Measurements from ENCODE around the gene CD151.
A peak's percentile ranks its signal among the peaks of the same experiment; 100 is the strongest.

The CD151 gene

GRCh38 chr11:832529-833113, at the start of gene CD151:
CD151 (plus strand) TSS chr11:832952; CDS start chr11:836070, 3,118 bp downstream.
- DNase-seq (ENCODE audit: extremely low read depth, low read depth), result no peak
- no peak for TF ChIP-seq CTCF (IDR thresholded peaks at IDR 0.05; ENCODE audit: low read depth, low read length, missing control alignments)
- H3K4me3 ChIP-seq (replicated peaks; ENCODE audit: low read depth, low read length), result peak within 1 kb of the TSS; percentile 72

GRCh38 chr11:783581-784015, 49.2 kb upstream of the CD151 start:
- DNase-seq (ENCODE audit: extremely low read depth, low read depth), result peak; percentile 85
- H3K4me3 ChIP-seq (replicated peaks; ENCODE audit: low read depth, low read length), result no peak overlapping the region
- TF ChIP-seq CTCF (IDR thresholded peaks at IDR 0.05; ENCODE audit: low read depth, low read length, missing control alignments), result peak; percentile 91

GRCh38 chr11:786235-787083, 46.3 kb upstream of the CD151 start:
- H3K4me3 ChIP-seq (replicated peaks; ENCODE audit: low read depth, low read length), result no peak overlapping the region
- no peak for TF ChIP-seq CTCF (IDR thresholded peaks at IDR 0.05; ENCODE audit: low read depth, low read length, missing control alignments)
- no peak for DNase-seq (ENCODE audit: extremely low read depth, low read depth)

- no peak for DNase-seq (ENCODE audit: extremely low read depth, low read depth)
- TF ChIP-seq CTCF (IDR thresholded peaks at IDR 0.05; ENCODE audit: low read depth, low read length, missing control alignments), result no peak
- H3K4me3 ChIP-seq (replicated peaks; ENCODE audit: low read depth, low read length), result no peak overlapping the region
These were observed 45.6 kb upstream of the CD151 start for GRCh38 chr11:787084-787675.

- no peak for TF ChIP-seq CTCF (IDR thresholded peaks at IDR 0.05; ENCODE audit: low read depth, low read length, missing control alignments)
- no peak overlapping the region for H3K4me3 ChIP-seq (replicated peaks; ENCODE audit: low read depth, low read length)
- DNase-seq (ENCODE audit: extremely low read depth, low read depth), result no peak
These were observed 44.6 kb upstream of the CD151 start for GRCh38 chr11:788009-788640.

GRCh38 chr11:788953-789940, 43.5 kb upstream of the CD151 start:
- H3K4me3 ChIP-seq (replicated peaks; ENCODE audit: low read depth, low read length), result peak overlapping the region; percentile 28
- no peak for TF ChIP-seq CTCF (IDR thresholded peaks at IDR 0.05; ENCODE audit: low read depth, low read length, missing control alignments)
- no peak for DNase-seq (ENCODE audit: extremely low read depth, low read depth)
